Gastrocnemius medialis (tissue), 4 donors: ENCODE results near the gene MRPL2. TPM values are rescaled to one million over a fixed set of nuclear protein-coding genes. Genes with fewer than 3 reads are reported as not detected.
"Not testable (repeated sequence)": the region's sequence is repeated elsewhere in the genome, so short reads cannot be mapped to it uniquely, and the experiment has no call there.

ENCODE experiments used
- ATAC-seq, 2 donors: fragments of 150-250 bp; one replicate each; pipeline ENCODE4 v1.9.1; 2016
- DNase-seq, 2 donors: peaks; one replicate each; pipeline ENCODE4 v3.0.0-alpha.2; 2019
- H3K27ac ChIP-seq, 4 donors: fragments of 200-600 bp; sonication (generic); 1 replicate in 1 of 4; 2 replicates in 3 of 4; pipeline ENCODE4 v1.5.1; 2016 to 2018; ENCODE audit warnings: mild to moderate bottlenecking in 2 of 4, moderate library complexity in 1 of 4
- H3K27me3 ChIP-seq, 3 donors: fragments of 200-600 bp; sonication (generic) in 2 of 3; 1 replicate in 1 of 3; 2 replicates in 2 of 3; pipeline versions ENCODE4 v1.5.1 to v1.6.0; 2016 to 2019; ENCODE audit warnings: mild to moderate bottlenecking in 1 of 3, moderate library complexity in 1 of 3
- H3K36me3 ChIP-seq, 2 donors: fragments of 200-600 bp; sonication (generic) in 1 of 2; one replicate each; pipeline ENCODE4 v1.5.1; 2017 to 2018
- H3K4me1 ChIP-seq, 2 donors: fragments of 200-600 bp; sonication (generic) in 1 of 2; one replicate each; pipeline ENCODE4 v1.5.1; 2016 to 2017; ENCODE audit warnings: mild to moderate bottlenecking in 2 of 2
- H3K4me3 ChIP-seq, 4 donors: fragments of 200-600 bp; sonication (generic) in 3 of 4; 1 replicate in 1 of 4; 2 replicates in 3 of 4; pipeline ENCODE4 v1.5.1; 2016 to 2019; ENCODE audit warnings: mild to moderate bottlenecking in 2 of 4
- H3K9me3 ChIP-seq, 3 donors: fragments of 200-600 bp; sonication (generic) in 2 of 3; 1 replicate in 1 of 3; 2 replicates in 2 of 3; pipeline ENCODE4 v1.5.1; 2016 to 2019
- POLR2A ChIP-seq, 2 donors: fragments of 450-650 bp; IDR thresholded peaks; one replicate each; pipeline ENCODE4 v1.6.1; 2017; ENCODE audit warnings: antibody characterized with exemption in 2 of 2, mild to moderate bottlenecking in 2 of 2, moderate library complexity in 2 of 2
- in situ Hi-C, 4 donors: fragments of 200-750 bp; cut with MboI; loops; one replicate each; pipeline versions ENCODE4 v1.15.0 to v1.8.0; 2017; ENCODE audit warnings: low sequenced_read_pairs in 4 of 4
- intact Hi-C: fragments of 100-400 bp; cut with DNase I; formaldehyde crosslinking; loops from one replicate; pipeline ENCODE4 v1.15.1; 2023; ENCODE audit warnings: low total_unique reads
- total RNA-seq, 4 donors: library from RNA; depleted of rRNA; stranded (reverse); fragments of >200 nt; gene quantifications; one replicate each; pipeline versions ENCODE4 v1.1.0 to v1.2.3, GENCODE V29; 2016
- TF ChIP-seq, protein P1 (sequence below), 5 experiments: fragments of 450-650 bp in 3 of 5; fragments of 200-600 bp in 2 of 5; sonication (generic) in 2 of 5; IDR thresholded peaks in 4 of 5; conservative IDR thresholded peaks in 1 of 5; 1 replicate in 4 of 5; 2 replicates in 1 of 5; pipeline ENCODE4 v1.5.1; 2016 to 2019; ENCODE audit warnings: antibody characterized with exemption in 5 of 5, mild to moderate bottlenecking in 3 of 5, moderate library complexity in 3 of 5

Gene MRPL2
- total RNA-seq, 4 donors from 2014 or later, result 34.1 to 64.9 (median 41.1) TPM

DNA sequence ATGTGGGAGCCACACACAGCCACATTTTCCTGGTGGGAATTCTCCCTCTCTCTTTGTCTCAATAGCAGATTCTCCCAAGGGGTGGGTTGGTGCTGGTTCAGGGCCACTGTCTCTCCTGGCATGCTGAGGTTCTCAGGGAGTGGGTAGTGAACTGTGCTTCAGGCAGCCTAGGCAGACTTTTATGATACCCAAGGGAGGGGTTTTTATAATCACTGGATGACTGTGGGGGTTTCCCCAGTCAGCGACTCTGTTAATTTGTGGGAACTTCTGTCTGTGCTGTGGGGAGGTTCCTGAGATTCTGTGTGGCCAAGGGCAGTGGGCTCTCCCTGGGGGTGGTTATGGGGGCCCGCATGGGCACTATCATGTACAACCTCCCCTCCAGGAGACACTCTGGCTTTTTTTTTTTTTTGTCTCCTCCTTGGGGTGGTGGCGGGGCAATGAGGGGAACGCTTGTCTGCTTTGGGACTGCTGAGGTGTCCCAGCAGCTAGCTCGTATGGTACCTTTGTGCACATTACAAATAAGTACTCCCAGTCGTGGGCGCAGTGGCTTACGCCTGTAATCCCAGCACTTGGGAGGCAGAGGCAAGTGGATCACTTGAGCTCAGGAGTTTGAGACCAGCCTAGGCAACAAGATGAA lies 26.9 kb upstream of the MRPL2 start:
- no peaks in the 10 kb centered on the region for H3K4me1 ChIP-seq
- intact Hi-C loops, result no loop called here
- no peak overlapping the region for H3K4me3 ChIP-seq
- TF ChIP-seq POLR2A (IDR thresholded peaks at IDR 0.05), result no peak
- TF ChIP-seq, protein P1, sequence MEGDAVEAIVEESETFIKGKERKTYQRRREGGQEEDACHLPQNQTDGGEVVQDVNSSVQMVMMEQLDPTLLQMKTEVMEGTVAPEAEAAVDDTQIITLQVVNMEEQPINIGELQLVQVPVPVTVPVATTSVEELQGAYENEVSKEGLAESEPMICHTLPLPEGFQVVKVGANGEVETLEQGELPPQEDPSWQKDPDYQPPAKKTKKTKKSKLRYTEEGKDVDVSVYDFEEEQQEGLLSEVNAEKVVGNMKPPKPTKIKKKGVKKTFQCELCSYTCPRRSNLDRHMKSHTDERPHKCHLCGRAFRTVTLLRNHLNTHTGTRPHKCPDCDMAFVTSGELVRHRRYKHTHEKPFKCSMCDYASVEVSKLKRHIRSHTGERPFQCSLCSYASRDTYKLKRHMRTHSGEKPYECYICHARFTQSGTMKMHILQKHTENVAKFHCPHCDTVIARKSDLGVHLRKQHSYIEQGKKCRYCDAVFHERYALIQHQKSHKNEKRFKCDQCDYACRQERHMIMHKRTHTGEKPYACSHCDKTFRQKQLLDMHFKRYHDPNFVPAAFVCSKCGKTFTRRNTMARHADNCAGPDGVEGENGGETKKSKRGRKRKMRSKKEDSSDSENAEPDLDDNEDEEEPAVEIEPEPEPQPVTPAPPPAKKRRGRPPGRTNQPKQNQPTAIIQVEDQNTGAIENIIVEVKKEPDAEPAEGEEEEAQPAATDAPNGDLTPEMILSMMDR (IDR thresholded peaks at IDR 0.05 in 4 of 5, conservative IDR thresholded peaks at IDR 0.05 in 1 of 5), result no peak
- no peaks in the 10 kb centered on the region for H3K36me3 ChIP-seq
- ATAC-seq (no peak), DNase-seq (no peak)
- H3K27me3 ChIP-seq, result no peaks in the 10 kb centered on the region
- no peaks in the 10 kb centered on the region for H3K9me3 ChIP-seq
- H3K27ac ChIP-seq, result no peak overlapping the region
- in situ Hi-C loops, result no loop called here

DNA sequence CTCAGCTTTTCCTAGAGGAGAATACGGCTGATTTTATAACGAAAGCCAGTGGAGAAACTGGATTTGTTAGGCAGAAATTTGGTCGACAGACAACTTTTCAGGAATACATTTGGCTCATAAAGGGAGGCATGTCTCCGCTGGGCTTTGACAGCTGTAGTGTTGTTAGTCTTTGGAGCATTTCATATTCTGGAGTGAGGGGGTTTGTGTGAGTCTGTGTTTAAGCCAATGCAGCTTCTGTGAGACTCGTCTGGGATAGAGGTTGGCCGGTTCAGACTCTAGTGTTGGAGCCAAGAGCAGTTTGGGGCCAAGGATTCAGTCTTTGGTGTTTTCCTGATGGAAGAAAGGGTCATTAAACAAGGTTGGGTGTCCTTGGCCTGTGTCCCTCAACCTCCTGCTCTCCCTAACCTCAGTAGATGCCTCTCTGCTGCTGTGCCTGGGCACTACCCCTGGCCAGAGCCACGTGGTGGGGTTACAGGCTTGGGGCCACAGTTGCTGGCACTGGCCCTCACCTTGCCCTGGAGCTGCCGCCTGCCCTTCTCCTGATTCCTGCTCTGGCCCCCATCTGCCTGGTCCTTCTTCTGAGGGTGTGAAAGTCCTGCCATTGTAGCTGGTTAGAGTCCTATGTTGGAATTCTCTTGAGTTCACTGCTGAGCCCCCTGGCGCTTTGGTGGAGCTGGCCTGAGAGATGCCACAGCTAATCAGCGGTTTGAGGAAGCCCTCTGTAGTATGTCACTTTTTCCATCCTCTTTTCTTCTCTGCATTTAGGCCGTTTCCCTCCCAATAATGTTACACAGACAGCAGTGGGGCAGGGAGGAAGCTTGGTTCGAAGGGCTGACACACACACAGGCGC lies 23.8 kb upstream of the MRPL2 start:
- intact Hi-C loops (no loop called here), in situ Hi-C loops (no loop called here)
- TF ChIP-seq, protein P1 (IDR thresholded peaks at IDR 0.05 in 4 of 5, conservative IDR thresholded peaks at IDR 0.05 in 1 of 5), result no peak
- no peak for TF ChIP-seq POLR2A (IDR thresholded peaks at IDR 0.05)
- Histone ChIP-seq H3K36me3 (no peaks in the 10 kb centered on the region), H3K27me3 (no peaks in the 10 kb centered on the region), H3K27ac (no peak overlapping the region), H3K9me3 (no peaks in the 10 kb centered on the region), H3K4me1 (no peaks in the 10 kb centered on the region), H3K4me3 (no peak overlapping the region)
- ATAC-seq, result no peak
- DNase-seq, result no peak

DNA sequence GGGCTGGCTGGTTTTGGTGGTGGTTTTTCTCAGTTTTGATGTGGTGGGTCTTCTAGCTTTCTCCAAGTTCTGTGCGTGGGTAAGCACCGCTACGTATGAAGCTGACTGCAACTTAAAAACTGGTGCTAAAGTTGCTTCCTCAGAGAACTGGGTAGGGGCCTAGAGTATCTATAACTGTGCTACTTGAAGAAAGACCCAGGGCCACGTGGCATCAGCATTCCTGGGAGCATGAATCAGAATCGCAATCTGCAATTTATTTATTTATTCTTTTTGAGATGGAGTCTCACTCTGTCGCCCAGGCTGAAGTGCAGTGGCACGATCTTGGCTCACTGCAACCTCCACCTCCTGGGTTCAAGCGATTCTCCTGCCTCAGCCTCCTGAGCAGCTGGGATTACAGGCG lies 22.7 kb upstream of the MRPL2 start:
- H3K9me3 ChIP-seq, H3K4me3 ChIP-seq, intact Hi-C loops, H3K36me3 ChIP-seq, ATAC-seq, in situ Hi-C loops, H3K27ac ChIP-seq, DNase-seq, H3K4me1 ChIP-seq: not testable (repeated sequence)
- peaks cover 4 to 10% (median 6%) of the 10 kb centered on the region in 3 donors for H3K27me3 ChIP-seq

DNA sequence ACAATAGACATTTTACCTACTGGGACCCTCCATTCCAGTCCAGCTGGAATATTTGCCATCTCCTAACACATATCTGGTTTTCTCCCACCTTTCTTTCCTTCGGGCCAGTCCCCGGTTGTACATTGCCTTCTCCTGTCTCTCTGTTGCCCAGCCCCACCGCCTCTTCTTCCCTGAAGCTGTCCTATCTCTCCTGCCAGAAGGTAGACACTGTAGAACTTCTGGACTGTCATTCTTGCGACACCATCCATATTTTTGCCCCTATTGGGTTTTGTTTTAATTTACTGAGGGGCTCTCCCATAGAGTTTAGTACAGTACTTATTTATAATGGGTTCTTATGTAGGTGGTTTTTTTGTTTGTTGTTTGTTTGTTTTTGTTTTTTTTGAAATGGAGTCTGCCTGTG lies 21.8 kb upstream of the MRPL2 start:
- H3K36me3 ChIP-seq, result no peaks in the 10 kb centered on the region
- H3K9me3 ChIP-seq, result no peaks in the 10 kb centered on the region
- no peak for TF ChIP-seq POLR2A (IDR thresholded peaks at IDR 0.05)
- TF ChIP-seq, protein P1 (IDR thresholded peaks at IDR 0.05 in 4 of 5, conservative IDR thresholded peaks at IDR 0.05 in 1 of 5), result no peak
- H3K27ac ChIP-seq, result no peak overlapping the region
- in situ Hi-C loops, result no loop called here
- no peak for ATAC-seq
- peaks cover 9 to 17% (median 13%) of the 10 kb centered on the region in 3 donors for H3K27me3 ChIP-seq
- DNase-seq, result no peak
- intact Hi-C loops, result no loop called here
- no peak overlapping the region for H3K4me3 ChIP-seq
- peaks cover 0 to 9% of the 10 kb centered on the region in 2 donors for H3K4me1 ChIP-seq

DNA sequence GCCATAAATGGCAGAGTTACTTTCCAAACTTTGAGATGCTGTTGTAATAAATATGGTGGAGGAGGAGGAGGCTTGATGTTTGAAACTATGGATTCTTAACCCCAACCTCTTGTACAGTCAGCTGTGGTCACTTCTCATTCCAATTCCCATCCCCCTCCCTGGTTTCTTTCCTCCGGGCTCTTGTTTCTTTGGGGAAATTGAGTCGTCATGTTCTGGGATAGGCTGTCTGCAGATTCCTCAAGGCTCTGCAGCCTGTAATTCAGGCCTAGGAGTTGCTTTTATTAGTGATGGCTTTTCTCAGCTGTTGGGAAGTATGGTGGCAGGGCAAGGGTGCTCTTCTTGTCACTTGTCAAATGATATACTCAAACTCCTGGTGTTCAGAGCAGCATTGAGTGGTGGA lies 19.5 kb upstream of the MRPL2 start:
- H3K27ac ChIP-seq, result no peak overlapping the region
- peaks cover 0 to 8% of the 10 kb centered on the region in 2 donors for H3K36me3 ChIP-seq
- intact Hi-C loops, result no loop called here
- no peaks in the 10 kb centered on the region for H3K9me3 ChIP-seq
- in situ Hi-C loops, result no loop called here
- H3K4me3 ChIP-seq, result no peak overlapping the region
- DNase-seq (no peak), ATAC-seq (no peak)
- TF ChIP-seq, protein P1 (IDR thresholded peaks at IDR 0.05 in 4 of 5, conservative IDR thresholded peaks at IDR 0.05 in 1 of 5), result no peak
- no peak for TF ChIP-seq POLR2A (IDR thresholded peaks at IDR 0.05)
- H3K4me1 ChIP-seq, result peaks cover 0 to 9% of the 10 kb centered on the region in 2 donors
- H3K27me3 ChIP-seq, result peaks cover 9 to 17% (median 13%) of the 10 kb centered on the region in 3 donors
